ENCODE results near the gene LCT. TPM values are rescaled to one million over a fixed set of nuclear protein-coding genes. Genes with fewer than 3 reads are reported as not detected.
"Not testable (repeated sequence)": the region's sequence is repeated elsewhere in the genome, so short reads cannot be mapped to it uniquely, and the experiment has no call there.

LCT gene
- polyA plus RNA-seq, 3 donors: 0.04 TPM; not detected in 1

- no peak for DNase-seq
These were observed 4.1 kb downstream of the LCT start for GRCh38 chr2:135832891-135833290.

GRCh38 chr2:135831180-135831812 is 5.7 kb downstream of the LCT start:
- no peak for DNase-seq

- DNase-seq: no peak
These were observed 7.4 kb downstream of the LCT start for GRCh38 chr2:135829378-135830135.

- no peak for DNase-seq
These were observed 10.4 kb downstream of the LCT start for GRCh38 chr2:135826544-135826943.

- no peak for DNase-seq
These were observed 11.3 kb downstream of the LCT start for GRCh38 chr2:135825550-135826176.

- DNase-seq: no peak
These were observed 11.9 kb downstream of the LCT start for GRCh38 chr2:135825131-135825530.

GRCh38 chr2:135822855-135823254 is 14.1 kb downstream of the LCT start:
- no peak for DNase-seq

GRCh38 chr2:135821190-135821589 is 15.8 kb downstream of the LCT start:
- no peak for DNase-seq

- no peak for DNase-seq
These were observed 16.9 kb downstream of the LCT start for GRCh38 chr2:135820003-135820618.

GRCh38 chr2:135818937-135819610 is 17.9 kb downstream of the LCT start:
- DNase-seq: no peak

- no peak for DNase-seq
These were observed 19.0 kb downstream of the LCT start for GRCh38 chr2:135817951-135818350.

- no peak for DNase-seq
These were observed 19.5 kb downstream of the LCT start for GRCh38 chr2:135817466-135817865.

- no peak for DNase-seq
These were observed 21.7 kb downstream of the LCT start for GRCh38 chr2:135815269-135815668.

- no peak for DNase-seq
These were observed 24.0 kb downstream of the LCT start for GRCh38 chr2:135812907-135813511.

GRCh38 chr2:135807874-135808273 is 29.1 kb downstream of the LCT start:
- DNase-seq: not testable (repeated sequence)

- DNase-seq: no peak
These were observed 33.7 kb downstream of the LCT start for GRCh38 chr2:135803278-135803677.

GRCh38 chr2:135802350-135802749 is 34.6 kb downstream of the LCT start:
- no peak for DNase-seq

- DNase-seq: no peak
These were observed 36.2 kb downstream of the LCT start for GRCh38 chr2:135800513-135801460.

- DNase-seq: no peak
These were observed 37.2 kb downstream of the LCT start for GRCh38 chr2:135799738-135800137.

- DNase-seq: no peak
These were observed 38.2 kb downstream of the LCT start for GRCh38 chr2:135798762-135799161.
